ENCODE results near the gene AKT1S1. TPM values are rescaled to one million over a fixed set of nuclear protein-coding genes. Genes with fewer than 3 reads are reported as not detected.

Gene AKT1S1
- total and polyA plus RNA-seq, 2 of the 13 experiments (the other 11 are each of a cell fraction or from before 2014, with no cell fraction given), result 13.5 to 27.8 TPM

DNA sequence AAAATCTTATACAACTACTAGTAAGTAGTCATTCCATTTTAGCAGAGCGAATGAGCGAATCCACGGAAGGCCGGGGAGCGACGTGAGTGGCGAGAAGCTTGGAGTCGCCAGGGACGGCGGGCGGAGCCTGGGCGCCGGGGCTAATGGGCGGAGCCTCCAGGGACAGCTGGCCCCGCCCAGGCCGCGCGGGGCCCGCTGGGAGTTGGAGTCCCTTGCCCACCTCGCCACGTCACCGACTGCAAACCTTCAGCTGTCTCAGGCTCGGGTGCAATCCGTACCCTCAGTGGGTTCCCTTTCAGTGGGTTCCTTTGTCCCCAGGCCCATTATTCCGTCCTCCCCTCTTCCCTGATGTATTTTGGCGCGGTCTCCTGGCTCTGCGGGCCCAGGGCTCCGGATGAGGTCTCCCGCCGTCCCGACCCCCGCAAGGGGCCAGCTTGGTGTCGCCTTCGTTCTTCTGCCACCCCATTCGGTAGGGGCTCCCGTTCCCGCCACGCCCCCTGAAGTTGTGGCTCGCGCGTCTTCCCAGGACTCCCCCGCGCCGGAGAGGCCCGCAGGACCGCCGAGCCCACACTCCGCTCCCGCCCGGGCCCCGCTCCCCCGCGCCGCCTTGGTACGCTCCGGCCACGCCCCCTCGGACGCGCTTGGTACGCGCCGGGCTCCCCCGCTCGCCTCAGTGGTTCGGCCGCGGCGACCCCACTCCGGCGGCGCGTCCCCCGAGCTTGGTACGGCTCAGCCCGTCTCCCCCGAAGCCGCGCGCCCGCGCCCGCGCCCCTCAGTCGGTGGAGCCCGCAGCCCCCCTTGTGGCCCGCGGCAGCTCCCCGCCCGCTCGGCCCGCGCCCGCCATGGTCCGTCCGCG lies 26.4 kb downstream of the AKT1S1 start, which contains the start of gene PTOV1 (continued):
- TF ChIP-seq ZNF574 (CRISPR knock-in tag; IDR thresholded peaks at IDR 0.05), result peak; percentile 83
- TF ChIP-seq SP4 (CRISPR knock-in tag; IDR thresholded peaks at IDR 0.05), result peak; percentile 90
- peak; percentile 68 for TF ChIP-seq SUZ12 (IDR thresholded peaks at IDR 0.05; ENCODE audit: low read depth, low read length)
- TF ChIP-seq MED13 (CRISPR knock-in tag; IDR thresholded peaks at IDR 0.05), result no peak
- no peak for TF ChIP-seq ZNF468 (CRISPR knock-in tag; IDR thresholded peaks at IDR 0.05)
- no peak for TF ChIP-seq HNRNPUL1 (IDR thresholded peaks at IDR 0.05; ENCODE audit: low read depth, low read length)
- no peak for TF ChIP-seq HNF4A (CRISPR knock-in tag; IDR thresholded peaks at IDR 0.05)
- no peak for TF ChIP-seq ARNTL (CRISPR knock-in tag; IDR thresholded peaks at IDR 0.05)
- no peak for TF ChIP-seq ATF6 (CRISPR knock-in tag; conservative IDR thresholded peaks at IDR 0.05)
- TF ChIP-seq KLF13 (CRISPR knock-in tag; IDR thresholded peaks at IDR 0.05), result no peak; the same call in 1 of the 2 replicates
- no peak for TF ChIP-seq KIAA2018 (CRISPR knock-in tag; IDR thresholded peaks at IDR 0.05; ENCODE audit: borderline replicate concordance)
- TF ChIP-seq WIZ (CRISPR knock-in tag; IDR thresholded peaks at IDR 0.05), result no peak
- TF ChIP-seq NR2C2 (CRISPR knock-in tag; IDR thresholded peaks at IDR 0.05; ENCODE audit: borderline replicate concordance), result peak; percentile 54; the same call in 1 of the 2 replicates
- TF ChIP-seq, protein P1, sequence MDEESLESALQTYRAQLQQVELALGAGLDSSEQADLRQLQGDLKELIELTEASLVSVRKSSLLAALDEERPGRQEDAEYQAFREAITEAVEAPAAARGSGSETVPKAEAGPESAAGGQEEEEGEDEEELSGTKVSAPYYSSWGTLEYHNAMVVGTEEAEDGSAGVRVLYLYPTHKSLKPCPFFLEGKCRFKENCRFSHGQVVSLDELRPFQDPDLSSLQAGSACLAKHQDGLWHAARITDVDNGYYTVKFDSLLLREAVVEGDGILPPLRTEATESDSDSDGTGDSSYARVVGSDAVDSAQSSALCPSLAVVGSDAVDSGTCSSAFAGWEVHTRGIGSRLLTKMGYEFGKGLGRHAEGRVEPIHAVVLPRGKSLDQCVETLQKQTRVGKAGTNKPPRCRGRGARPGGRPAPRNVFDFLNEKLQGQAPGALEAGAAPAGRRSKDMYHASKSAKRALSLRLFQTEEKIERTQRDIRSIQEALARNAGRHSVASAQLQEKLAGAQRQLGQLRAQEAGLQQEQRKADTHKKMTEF (CRISPR knock-in tag; IDR thresholded peaks at IDR 0.05), result peak; percentile 87
